ENCODE results near the gene C11orf16. TPM values are rescaled to one million over a fixed set of nuclear protein-coding genes. Genes with fewer than 3 reads are reported as not detected.

Gene C11orf16
- polyA plus RNA-seq, 1 experiment = not detected

- ChIA-PET CTCF (interaction anchor here (0.9 kb wide), 1 partner anchor 264 kb away, joined by 4 read pairs; no protein-coding TSS in a partner anchor), POLR2A (no interaction called here)
- no peak overlapping the region for H3K27ac ChIP-seq (ENCODE audit: low read depth, low read length)
Measured at GRCh38 chr11:8873741-8874405, 58.9 kb downstream of the C11orf16 start.

DNA sequence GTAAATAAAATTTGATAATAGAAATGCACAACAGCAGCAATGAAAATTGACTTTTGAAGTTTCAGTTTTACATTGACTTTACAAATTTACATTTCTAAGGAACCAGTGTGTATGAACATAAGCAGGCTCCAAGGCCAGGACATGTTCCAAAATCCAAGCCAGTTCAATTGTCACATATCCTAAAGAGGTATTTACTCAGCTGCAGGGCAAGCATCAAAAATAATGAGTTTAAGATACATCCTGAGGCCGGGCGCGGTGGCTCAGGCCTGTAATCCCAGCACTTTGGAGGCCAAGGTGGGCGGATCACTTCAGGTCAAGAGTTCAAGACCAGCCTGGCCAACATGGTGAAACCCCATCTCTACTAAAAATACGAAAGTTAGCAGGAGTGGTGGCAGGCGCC is 60.8 kb downstream of the C11orf16 start:
- H3K4me3 ChIP-seq (ENCODE audit: low read depth, low read length) = no peak overlapping the region; the same call in 1 of the 2 replicates

More at GRCh38 chr11:8873741-8874405, 58.9 kb downstream of the C11orf16 start:
- DNase-seq (ENCODE audit: low read depth, low spot score) = no peak
- H3K27me3 ChIP-seq (ENCODE audit: control insufficient read depth, insufficient read depth, low read length) = no peaks in the 10 kb centered on the region
- TF ChIP-seq CTCF (IDR thresholded peaks at IDR 0.05; ENCODE audit: low read depth, low read length) = no peak
- no peak overlapping the region for H3K4me3 ChIP-seq (ENCODE audit: low read depth, low read length)
- H3K9me3 ChIP-seq (ENCODE audit: control insufficient read depth, insufficient read depth, low read length) = no peaks in the 10 kb centered on the region

DNA sequence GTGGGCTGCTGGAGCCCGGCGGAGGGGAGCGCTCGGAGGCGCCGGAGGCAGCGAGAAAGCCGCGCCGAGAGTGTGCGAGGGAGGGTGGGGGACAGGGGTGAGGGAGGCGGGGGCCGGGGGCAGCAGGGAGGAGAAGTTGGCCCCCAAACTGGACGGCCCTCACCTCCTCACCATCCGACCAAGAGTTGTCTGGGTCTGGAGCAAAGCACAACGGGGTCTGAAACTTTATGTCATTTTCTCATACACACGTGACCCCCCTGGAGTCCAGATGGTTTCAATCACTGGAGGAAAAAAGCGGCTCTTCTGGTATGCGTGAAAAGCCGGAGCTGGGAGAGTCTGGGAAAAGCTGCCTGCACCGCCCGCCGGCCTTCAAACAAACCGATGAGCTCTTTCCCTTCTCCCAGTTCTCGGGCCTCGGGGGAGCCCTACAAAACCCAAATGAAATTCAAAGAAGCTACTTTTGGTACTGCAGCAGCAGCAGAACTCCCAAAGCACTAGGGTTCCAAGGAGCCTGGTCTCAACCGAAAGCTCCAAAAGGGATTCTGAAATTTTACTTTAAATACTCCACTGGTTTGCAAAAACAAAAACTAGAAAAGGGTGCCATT is 61.5 kb downstream of the C11orf16 start:
- no peaks in the 10 kb centered on the region for H3K27me3 ChIP-seq (ENCODE audit: control insufficient read depth, insufficient read depth, low read length)
- peak overlapping the region; percentile 76 for H3K4me3 ChIP-seq (ENCODE audit: low read depth, low read length)
- ChIA-PET CTCF (interaction anchor here (0.8 to 1.0 kb wide), 2 partner anchors 9 to 88 kb away, joined by 4 read pairs; no protein-coding TSS in a partner anchor), POLR2A (interaction anchor here (0.5 to 4.8 kb wide), 23 partner anchors 13 to 266 kb away, joined by 3 to 25 read pairs (median 4); a partner anchor contains a TSS)
- peak overlapping the region; percentile 58 for H3K27ac ChIP-seq (ENCODE audit: low read depth, low read length)
- no peaks in the 10 kb centered on the region for H3K9me3 ChIP-seq (ENCODE audit: control insufficient read depth, insufficient read depth, low read length)
- DNase-seq (ENCODE audit: low read depth, low spot score) = peak; percentile 87
- TF ChIP-seq CTCF (IDR thresholded peaks at IDR 0.05; ENCODE audit: low read depth, low read length) = no peak

More for the DNA sequence above, 60.8 kb downstream of the C11orf16 start:
- TF ChIP-seq CTCF (IDR thresholded peaks at IDR 0.05; ENCODE audit: low read depth, low read length) = no peak
- CTCF ChIA-PET = interaction anchor here (1.0 to 1.3 kb wide), 2 partner anchors 58 to 87 kb away, joined by 3 to 4 read pairs; no protein-coding TSS in a partner anchor
- H3K27ac ChIP-seq (ENCODE audit: low read depth, low read length) = peak overlapping the region; percentile 41
- H3K27me3 ChIP-seq (ENCODE audit: control insufficient read depth, insufficient read depth, low read length) = no peaks in the 10 kb centered on the region
- no peaks in the 10 kb centered on the region for H3K9me3 ChIP-seq (ENCODE audit: control insufficient read depth, insufficient read depth, low read length)
- POLR2A ChIA-PET = interaction anchor here (0.5 to 4.8 kb wide), 17 partner anchors 12 to 266 kb away, joined by 3 to 25 read pairs (median 4); no protein-coding TSS in a partner anchor
- DNase-seq (ENCODE audit: low read depth, low spot score) = no peak

- TF ChIP-seq CTCF (IDR thresholded peaks at IDR 0.05; ENCODE audit: low read depth, low read length) = no peak
- Histone ChIP-seq H3K9me3 (ENCODE audit: control insufficient read depth, insufficient read depth, low read length) (no peaks in the 10 kb centered on the region), H3K27ac (ENCODE audit: low read depth, low read length) (peak overlapping the region; percentile 58), H3K27me3 (ENCODE audit: control insufficient read depth, insufficient read depth, low read length) (no peaks in the 10 kb centered on the region), H3K4me3 (ENCODE audit: low read depth, low read length) (peak overlapping the region; percentile 76)
- peak; percentile 29 for DNase-seq (ENCODE audit: low read depth, low spot score)
- ChIA-PET CTCF (interaction anchor here (0.6 to 1.0 kb wide), 5 partner anchors 10 to 156 kb away, joined by 4 to 18 read pairs (median 4); no protein-coding TSS in a partner anchor), POLR2A (interaction anchor here (0.6 to 4.8 kb wide), 18 partner anchors 31 to 234 kb away, joined by 3 to 25 read pairs (median 7); partner anchors contain the start of gene AKIP1)
Measured at GRCh38 chr11:8870411-8871170, 62.2 kb downstream of the C11orf16 start.

Small RNA genes within 50 kb of the gene (small RNA-seq; reads per million reads assigned to genes)
- gene RF00019 (ENCODE audit: insufficient read length, low read depth) = not detected

Other genes starting within 250 kb of the C11orf16 start
- 39.6 and 41.4 TPM in 2 replicates for gene AKIP1, start 21.8 kb downstream of the C11orf16 start, polyA plus RNA-seq (2011; rRNA removed)
- not detected in 2 replicates for gene ASCL3, start 10.1 kb upstream of the C11orf16 start, polyA plus RNA-seq (2011; rRNA removed)
- 45.2 and 53.9 TPM in 2 replicates for gene TMEM9B, start 31.5 kb upstream of the C11orf16 start, polyA plus RNA-seq (2011; rRNA removed)
- 11.1 and 12.3 TPM in 2 replicates for gene NRIP3, start 71.1 kb upstream of the C11orf16 start, polyA plus RNA-seq (2011; rRNA removed)
- gene SCUBE2, start 158.7 kb upstream of the C11orf16 start, polyA plus RNA-seq (2011; rRNA removed) = 0.91 and 1.3 TPM in 2 replicates

All from AG04450 (cell line).